Body of pancreas (tissue), 4 donors: Measurements from ENCODE around the gene CNTNAP2.

Source experiments
- CTCF ChIP-seq, 7 experiments: fragments of 450-650 bp in 4 of 7; fragments of 200-600 bp in 3 of 7; sonication (generic) in 3 of 7; IDR thresholded peaks; one replicate each; pipeline ENCODE4 v1.5.1; 2016 to 2019; ENCODE audit warnings: antibody characterized with exemption in 7 of 7
- POLR2A ChIP-seq, 3 donors: fragments of 450-650 bp; IDR thresholded peaks; one replicate each; pipeline ENCODE4 v1.6.1; 2016; ENCODE audit warnings: antibody characterized with exemption in 3 of 3, mild to moderate bottlenecking in 2 of 3

GRCh38 chr7:146414373-146414772 lies 297.8 kb downstream of the CNTNAP2 start:
- TF ChIP-seq CTCF (IDR thresholded peaks at IDR 0.05) = no peak
- TF ChIP-seq POLR2A (IDR thresholded peaks at IDR 0.05) = no peak
